Skeletal muscle tissue (tissue), 4 donors: ENCODE results near the gene UGGT2. TPM values are rescaled to one million over a fixed set of nuclear protein-coding genes. Genes with fewer than 3 reads are reported as not detected.
"Not testable (repeated sequence)": the region's sequence is repeated elsewhere in the genome, so short reads cannot be mapped to it uniquely, and the experiment has no call there.

Source experiments
- H3K27ac ChIP-seq: one replicate; pipeline ENCODE4 v1.7.0; 2013; ENCODE audit warnings: mild to moderate bottlenecking, low read depth, low read length, inconsistent platforms
- H3K27me3 ChIP-seq, 3 donors: one replicate each; pipeline ENCODE4 v1.7.0; 2013; ENCODE audit warnings: low read length in 3 of 3; ENCODE audit not compliant: control insufficient read depth in 3 of 3, insufficient read depth in 3 of 3
- H3K36me3 ChIP-seq, 3 donors: one replicate each; pipeline ENCODE4 v1.7.0; 2013; ENCODE audit warnings: low read length in 3 of 3; ENCODE audit not compliant: control insufficient read depth in 3 of 3, insufficient read depth in 3 of 3
- H3K4me1 ChIP-seq, 3 donors: one replicate each; pipeline ENCODE4 v1.7.0; 2013; ENCODE audit warnings: low read length in 3 of 3, mild to moderate bottlenecking in 3 of 3; ENCODE audit not compliant: control insufficient read depth in 3 of 3, insufficient read depth in 3 of 3
- H3K4me3 ChIP-seq, 3 donors: one replicate each; pipeline ENCODE4 v1.7.0; 2013; ENCODE audit warnings: low read length in 3 of 3
- H3K9ac ChIP-seq, 3 donors: one replicate each; pipeline ENCODE4 v1.7.0; 2013; ENCODE audit warnings: low read length in 3 of 3, mild to moderate bottlenecking in 3 of 3, moderate library complexity in 2 of 3, low read depth in 1 of 3
- H3K9me3 ChIP-seq, 3 donors: one replicate each; pipeline ENCODE4 v1.7.0; 2013; ENCODE audit warnings: low read length in 3 of 3; ENCODE audit not compliant: control insufficient read depth in 3 of 3
- total RNA-seq: library from RNA; depleted of rRNA; stranded (reverse); fragments of >200 nt; gene quantifications from one replicate; pipeline ENCODE4 v1.2.3, GENCODE V29; 2014
- donor health status: Osteomylitis.

Gene UGGT2
- total RNA-seq, 1 donor from 2014 or later: 43.8 TPM

DNA sequence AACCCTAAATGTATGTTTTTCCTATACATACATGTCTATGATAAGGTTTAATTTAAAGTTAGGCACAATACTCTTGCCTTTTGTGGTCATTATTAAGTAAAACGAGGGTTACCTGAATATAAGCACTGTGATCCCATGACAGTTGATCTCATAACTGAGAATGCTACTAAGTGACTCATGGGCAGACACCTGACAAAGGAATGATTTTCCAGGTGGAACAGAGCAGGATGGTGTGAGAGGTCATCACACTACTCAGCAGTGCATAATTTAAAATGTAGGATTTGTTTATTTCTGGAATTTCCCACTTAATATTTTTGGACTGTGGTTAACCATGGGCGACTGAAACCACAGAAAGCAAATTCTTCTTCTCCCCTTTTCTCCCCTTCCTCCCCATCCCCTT, 178.9 kb downstream of the UGGT2 start:
- Histone ChIP-seq H3K27me3 (no peaks in the 10 kb centered on the region), H3K36me3 (peaks cover 0 to 14% (median 0%) of the 10 kb centered on the region in 3 donors), H3K9me3 (no peaks in the 10 kb centered on the region), H3K27ac (no peak overlapping the region), H3K4me3 (no peak overlapping the region), H3K9ac (no peak overlapping the region), H3K4me1 (no peaks in the 10 kb centered on the region)

DNA sequence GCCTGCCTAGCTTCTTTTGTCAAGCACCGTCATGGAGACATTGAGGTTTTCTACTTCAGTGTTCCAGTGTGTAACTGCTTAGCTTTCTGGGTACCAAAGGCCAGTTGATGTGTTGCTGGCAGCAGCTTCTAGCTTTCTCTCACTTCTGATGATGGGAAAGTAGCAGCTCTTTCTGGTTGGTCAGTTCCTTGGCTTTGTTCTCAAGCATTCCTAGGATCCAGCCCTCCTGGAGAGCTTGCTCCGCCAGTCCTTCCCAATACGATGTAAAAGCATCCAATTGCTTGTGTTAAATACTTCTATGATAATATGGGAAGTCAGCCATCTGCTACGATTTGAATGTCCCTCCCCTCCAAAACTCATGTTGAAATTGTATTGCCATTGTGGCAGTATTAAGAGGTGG, 182.8 kb downstream of the UGGT2 start:
- Histone ChIP-seq H3K27ac (no peak overlapping the region), H3K4me3 (no peak overlapping the region), H3K9ac (no peak overlapping the region), H3K9me3 (no peaks in the 10 kb centered on the region), H3K27me3 (no peaks in the 10 kb centered on the region), H3K36me3 (peaks cover 0 to 14% (median 0%) of the 10 kb centered on the region in 3 donors), H3K4me1 (no peaks in the 10 kb centered on the region)

- no peaks in the 10 kb centered on the region for H3K9me3 ChIP-seq
- H3K4me1 ChIP-seq: no peaks in the 10 kb centered on the region
- H3K27ac ChIP-seq: no peak overlapping the region
- no peaks in the 10 kb centered on the region for H3K27me3 ChIP-seq
- no peak overlapping the region for H3K9ac ChIP-seq
- peaks cover 0 to under 1% (median 0%) of the 10 kb centered on the region in 3 donors for H3K36me3 ChIP-seq
- no peak overlapping the region for H3K4me3 ChIP-seq
Observed at GRCh38 chr13:95865080-95865615, 188.1 kb downstream of the UGGT2 start.

DNA sequence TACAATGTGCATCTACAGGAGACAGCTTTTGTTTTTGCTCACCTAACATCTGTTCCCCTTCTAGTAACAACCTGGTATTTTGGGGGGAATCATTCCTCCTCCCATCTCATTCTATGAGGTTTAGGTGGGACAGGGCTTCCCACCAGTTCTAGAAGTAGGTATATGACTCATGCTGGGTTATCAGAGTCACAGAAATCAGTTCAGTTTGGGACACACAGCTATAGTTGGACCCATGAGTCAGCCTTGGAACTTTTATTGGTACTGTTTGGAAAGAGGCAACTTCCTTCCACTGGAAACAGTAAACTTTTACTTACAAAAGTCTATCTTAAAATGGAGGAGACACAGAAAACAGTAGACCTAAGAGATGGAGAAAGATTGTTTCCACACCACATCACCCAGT, 190.8 kb downstream of the UGGT2 start:
- Histone ChIP-seq H3K9ac (no peak overlapping the region), H3K36me3 (no peaks in the 10 kb centered on the region), H3K27ac (no peak overlapping the region), H3K9me3 (no peaks in the 10 kb centered on the region), H3K4me3 (no peak overlapping the region), H3K27me3 (no peaks in the 10 kb centered on the region), H3K4me1 (no peaks in the 10 kb centered on the region)

DNA sequence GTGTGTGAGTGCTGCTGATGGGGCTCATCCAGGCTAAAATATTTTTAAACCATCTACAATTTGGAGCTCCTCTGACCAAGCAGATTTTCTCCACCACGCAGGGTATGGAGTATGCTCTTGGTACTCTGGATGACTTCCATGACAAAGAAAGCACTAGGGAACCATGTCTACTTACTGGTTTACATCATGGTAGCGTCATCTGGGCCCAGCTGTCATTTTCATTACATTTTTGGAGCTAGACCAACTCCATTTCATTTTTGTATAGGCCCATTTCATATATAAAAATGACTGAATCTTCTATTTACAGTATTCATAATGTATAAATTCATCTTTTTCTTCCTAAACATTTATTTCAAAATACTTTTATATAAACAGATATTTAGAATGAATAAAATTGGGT, 191.9 kb downstream of the UGGT2 start:
- no peaks in the 10 kb centered on the region for H3K4me1 ChIP-seq
- H3K9me3 ChIP-seq: no peaks in the 10 kb centered on the region
- no peaks in the 10 kb centered on the region for H3K36me3 ChIP-seq
- no peaks in the 10 kb centered on the region for H3K27me3 ChIP-seq
- H3K27ac ChIP-seq: no peak overlapping the region
- H3K4me3 ChIP-seq: no peak overlapping the region
- H3K9ac ChIP-seq: no peak overlapping the region

- no peak overlapping the region for H3K27ac ChIP-seq
- no peak overlapping the region for H3K9ac ChIP-seq
- H3K9me3 ChIP-seq: no peaks in the 10 kb centered on the region
- H3K4me1 ChIP-seq: no peaks in the 10 kb centered on the region
- H3K27me3 ChIP-seq: no peaks in the 10 kb centered on the region
- no peak overlapping the region for H3K4me3 ChIP-seq
- no peaks in the 10 kb centered on the region for H3K36me3 ChIP-seq
Observed at GRCh38 chr13:95858286-95859075, 194.7 kb downstream of the UGGT2 start.

- H3K4me3 ChIP-seq, H3K4me1 ChIP-seq: not testable (repeated sequence)
Observed at GRCh38 chr13:95845656-95846055, 207.5 kb downstream of the UGGT2 start.

GRCh38 chr13:95842898-95843297, 210.3 kb downstream of the UGGT2 start:
- H3K27ac ChIP-seq: no peak overlapping the region
- H3K27me3 ChIP-seq: no peaks in the 10 kb centered on the region
- no peak overlapping the region for H3K4me3 ChIP-seq
- no peaks in the 10 kb centered on the region for H3K36me3 ChIP-seq
- no peak overlapping the region for H3K9ac ChIP-seq
- H3K4me1 ChIP-seq: no peaks in the 10 kb centered on the region
- H3K9me3 ChIP-seq: peaks cover 0 to 9% (median 0%) of the 10 kb centered on the region in 3 donors

More at GRCh38 chr13:95845656-95846055, 207.5 kb downstream of the UGGT2 start:
- not testable (repeated sequence) for H3K9ac ChIP-seq, H3K27ac ChIP-seq, H3K36me3 ChIP-seq, H3K27me3 ChIP-seq, H3K9me3 ChIP-seq

- Histone ChIP-seq H3K4me3 (no peak overlapping the region), H3K9ac (no peak overlapping the region), H3K27ac (no peak overlapping the region), H3K27me3 (no peaks in the 10 kb centered on the region), H3K36me3 (no peaks in the 10 kb centered on the region), H3K9me3 (peaks cover 0 to 13% (median 0%) of the 10 kb centered on the region in 3 donors), H3K4me1 (no peaks in the 10 kb centered on the region)
Observed at GRCh38 chr13:95841894-95842293, 211.3 kb downstream of the UGGT2 start.

DNA sequence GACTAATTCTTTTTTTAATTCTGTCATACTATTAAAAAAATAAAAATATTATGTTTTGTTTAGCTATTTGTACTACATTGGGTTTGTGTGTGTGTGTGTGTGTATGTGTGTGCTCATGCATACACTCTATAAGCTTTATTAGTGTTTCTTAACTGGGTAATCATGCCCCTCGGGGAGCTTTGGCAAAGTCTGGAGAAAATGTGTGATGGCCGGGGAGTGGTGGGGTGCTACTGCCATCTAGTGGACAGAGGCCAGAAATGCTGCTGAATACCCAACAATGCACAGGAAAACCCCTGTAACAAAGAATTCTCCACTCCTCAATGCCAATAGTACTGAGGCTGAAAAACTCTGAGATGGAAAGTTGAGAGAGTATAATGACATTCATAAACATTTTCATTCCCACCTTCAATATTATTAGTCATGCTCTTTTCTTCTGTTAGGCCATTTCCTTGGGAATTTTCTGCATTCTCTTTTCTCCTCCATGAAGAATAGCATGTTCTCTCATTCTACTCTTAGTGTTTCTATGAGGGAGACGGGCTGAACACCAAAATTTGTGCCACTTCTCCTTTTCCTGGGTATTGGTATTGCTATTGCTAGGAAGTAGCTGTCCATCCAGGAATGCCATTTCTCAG, 219.0 kb downstream of the UGGT2 start:
- Histone ChIP-seq H3K9ac (no peak overlapping the region), H3K9me3 (peaks cover 0 to 13% (median 0%) of the 10 kb centered on the region in 3 donors), H3K4me3 (no peak overlapping the region), H3K36me3 (no peaks in the 10 kb centered on the region), H3K4me1 (peaks cover 0 to 2% (median 0%) of the 10 kb centered on the region in 3 donors), H3K27ac (no peak overlapping the region), H3K27me3 (no peaks in the 10 kb centered on the region)
